ENCODE measurements around the gene RHOT2.

Gene RHOT2

DNA sequence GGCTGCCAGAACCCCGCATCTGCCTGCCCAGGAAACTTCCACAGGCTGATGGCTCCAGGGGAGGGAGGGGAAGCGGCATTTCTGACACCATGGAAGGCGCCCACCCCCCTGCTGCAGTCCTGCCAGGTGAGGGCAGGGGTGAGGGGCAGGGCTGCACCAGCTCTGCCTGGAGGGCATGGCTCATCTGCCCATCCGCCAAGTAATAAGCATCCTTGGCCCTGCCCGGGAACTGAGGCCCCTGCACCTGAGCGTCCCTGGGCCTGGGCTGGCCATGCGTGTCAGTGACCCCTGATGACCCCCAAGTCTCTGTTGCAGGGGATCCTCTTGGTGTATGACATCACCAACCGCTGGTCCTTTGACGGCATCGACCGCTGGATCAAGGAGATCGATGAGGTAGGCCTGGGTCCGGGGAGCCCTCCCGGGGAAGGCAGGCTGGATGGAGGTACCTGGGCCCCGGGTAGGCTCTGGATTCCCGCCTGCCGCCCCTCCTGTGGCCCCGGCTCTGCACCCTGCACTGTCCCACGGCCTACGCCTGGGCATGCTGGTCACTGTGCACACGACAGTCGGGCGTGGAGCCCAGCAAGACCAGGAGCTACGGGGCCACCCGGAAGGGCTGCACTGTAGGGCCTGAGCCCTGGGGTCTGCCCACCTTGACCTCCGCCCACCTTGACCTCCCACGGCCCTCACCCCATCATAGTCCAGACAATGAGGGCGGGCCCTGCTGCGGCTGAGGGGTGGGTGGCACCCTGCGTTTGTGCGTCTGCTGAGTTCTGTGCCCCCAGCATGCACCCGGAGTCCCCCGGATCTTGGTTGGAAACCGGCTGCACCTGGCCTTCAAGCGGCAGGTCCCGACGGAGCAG, 42.6 kb upstream of the RHOT2 start:
- DNase-seq (ENCODE audit: extremely low spot score): no peak
- TF ChIP-seq, protein P1, sequence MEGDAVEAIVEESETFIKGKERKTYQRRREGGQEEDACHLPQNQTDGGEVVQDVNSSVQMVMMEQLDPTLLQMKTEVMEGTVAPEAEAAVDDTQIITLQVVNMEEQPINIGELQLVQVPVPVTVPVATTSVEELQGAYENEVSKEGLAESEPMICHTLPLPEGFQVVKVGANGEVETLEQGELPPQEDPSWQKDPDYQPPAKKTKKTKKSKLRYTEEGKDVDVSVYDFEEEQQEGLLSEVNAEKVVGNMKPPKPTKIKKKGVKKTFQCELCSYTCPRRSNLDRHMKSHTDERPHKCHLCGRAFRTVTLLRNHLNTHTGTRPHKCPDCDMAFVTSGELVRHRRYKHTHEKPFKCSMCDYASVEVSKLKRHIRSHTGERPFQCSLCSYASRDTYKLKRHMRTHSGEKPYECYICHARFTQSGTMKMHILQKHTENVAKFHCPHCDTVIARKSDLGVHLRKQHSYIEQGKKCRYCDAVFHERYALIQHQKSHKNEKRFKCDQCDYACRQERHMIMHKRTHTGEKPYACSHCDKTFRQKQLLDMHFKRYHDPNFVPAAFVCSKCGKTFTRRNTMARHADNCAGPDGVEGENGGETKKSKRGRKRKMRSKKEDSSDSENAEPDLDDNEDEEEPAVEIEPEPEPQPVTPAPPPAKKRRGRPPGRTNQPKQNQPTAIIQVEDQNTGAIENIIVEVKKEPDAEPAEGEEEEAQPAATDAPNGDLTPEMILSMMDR (IDR thresholded peaks at IDR 0.05; ENCODE audit: control extremely low read depth, extremely low read depth, low read depth, missing control alignments): no peak
- ChIA-PET CTCF (no interaction called here), POLR2A (no interaction called here)

- TF ChIP-seq, protein P1 (IDR thresholded peaks at IDR 0.05; ENCODE audit: control extremely low read depth, extremely low read depth, low read depth, missing control alignments): no peak
- DNase-seq (ENCODE audit: extremely low spot score): no peak
- CTCF ChIA-PET: no interaction called here
- POLR2A ChIA-PET: no interaction called here
Measured at GRCh38 chr16:625977-626765, 41.8 kb upstream of the RHOT2 start.

GRCh38 chr16:626787-627453, 41.0 kb upstream of the RHOT2 start:
- POLR2A ChIA-PET: interaction anchor here (0.7 kb wide), 1 partner anchor 383 kb away, joined by 3 read pairs; no protein-coding TSS in a partner anchor
- DNase-seq (ENCODE audit: extremely low spot score): no peak
- CTCF ChIA-PET: interaction anchor here (1.1 to 1.2 kb wide), 2 partner anchors 10 to 34 kb away, joined by 3 to 4 read pairs; partner anchors contain the start of gene METTL26
- TF ChIP-seq, protein P1 (IDR thresholded peaks at IDR 0.05; ENCODE audit: control extremely low read depth, extremely low read depth, low read depth, missing control alignments): no peak

DNA sequence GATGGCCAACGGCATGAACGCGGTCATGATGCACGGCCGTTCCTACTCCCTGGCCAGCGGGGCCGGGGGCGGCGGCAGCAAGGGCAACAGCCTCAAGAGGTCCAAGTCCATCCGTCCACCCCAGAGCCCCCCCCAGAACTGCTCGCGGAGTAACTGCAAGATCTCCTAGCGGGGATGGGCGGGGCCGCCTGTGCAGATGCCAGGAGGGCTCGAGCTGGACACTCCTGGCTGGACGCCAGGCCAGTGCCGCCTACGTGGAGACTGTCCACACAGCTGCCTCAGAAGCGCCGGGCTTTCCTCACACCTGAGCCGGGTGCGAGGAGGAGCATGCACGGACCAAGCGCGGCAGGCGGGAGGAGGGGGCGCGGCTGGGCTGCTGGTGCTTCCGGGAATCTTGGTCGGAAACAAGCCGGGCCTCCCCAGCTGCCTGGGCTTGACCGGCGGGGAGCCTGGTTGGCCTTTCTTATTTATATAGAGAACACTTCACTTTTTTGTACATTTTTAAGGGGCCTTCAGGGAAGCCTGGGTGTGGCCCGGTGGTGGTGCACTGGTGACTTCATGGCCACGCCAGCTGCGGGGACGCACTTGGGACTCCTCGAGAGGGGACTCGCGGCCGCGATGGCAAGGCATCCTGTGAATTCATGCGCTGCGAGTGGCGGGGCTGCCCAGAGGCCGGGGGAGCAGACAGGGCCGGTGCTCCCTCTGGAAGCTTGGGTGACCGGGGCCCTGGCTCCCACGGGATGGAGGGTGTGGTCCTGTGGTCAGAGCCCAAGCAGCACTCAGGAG, 40.3 kb upstream of the RHOT2 start:
- DNase-seq (ENCODE audit: extremely low spot score): no peak
- POLR2A ChIA-PET: interaction anchor here (0.7 kb wide), 1 partner anchor 383 kb away, joined by 3 read pairs; no protein-coding TSS in a partner anchor
- TF ChIP-seq, protein P1 (IDR thresholded peaks at IDR 0.05; ENCODE audit: control extremely low read depth, extremely low read depth, low read depth, missing control alignments): no peak
- CTCF ChIA-PET: interaction anchor here (1.1 to 1.2 kb wide), 2 partner anchors 9 to 35 kb away, joined by 3 to 4 read pairs; partner anchors contain the start of gene METTL26

DNA sequence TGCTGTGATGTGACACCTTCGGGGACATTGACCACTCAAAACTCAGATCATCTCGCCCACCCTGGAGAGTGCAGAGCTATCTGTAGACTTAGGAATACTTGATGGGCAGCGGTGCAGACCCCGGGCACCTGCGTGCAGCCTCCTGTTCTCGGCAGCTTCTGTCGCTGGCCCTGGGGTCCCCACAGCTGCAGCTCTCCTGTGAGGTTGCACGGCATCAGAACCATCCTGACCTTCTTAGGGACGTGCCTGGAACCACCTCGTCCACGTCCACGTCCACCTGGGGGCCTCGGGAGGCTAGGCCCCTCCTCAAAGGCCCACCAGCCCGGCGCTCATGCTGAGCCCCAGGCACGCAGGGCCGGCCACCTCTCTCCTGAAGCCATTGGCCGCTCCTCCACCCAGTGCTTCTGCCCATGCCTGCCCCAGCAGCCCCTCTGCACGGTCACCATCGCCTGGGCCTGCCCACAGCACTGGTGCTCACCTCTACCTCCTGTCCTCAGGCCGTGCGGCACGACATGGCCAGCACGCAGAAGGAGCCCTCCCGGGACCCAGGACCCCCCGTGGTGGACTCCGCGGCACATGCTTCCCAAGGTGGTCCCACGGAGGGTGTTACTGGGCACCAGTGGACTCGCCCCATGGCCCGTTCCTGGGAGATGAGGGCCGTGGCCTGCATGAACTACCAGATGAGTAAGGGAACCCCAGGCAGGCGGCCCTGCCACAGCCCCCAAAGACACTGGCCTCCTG, 39.4 kb upstream of the RHOT2 start:
- ChIA-PET CTCF (interaction anchor here (1.1 to 1.2 kb wide), 2 partner anchors 8 to 36 kb away, joined by 3 to 4 read pairs; partner anchors contain the start of gene METTL26), POLR2A (interaction anchor here (0.6 kb wide), 1 partner anchor 44 kb away, joined by 6 read pairs; no protein-coding TSS in a partner anchor)
- no peak for DNase-seq (ENCODE audit: extremely low spot score)
- TF ChIP-seq, protein P1 (IDR thresholded peaks at IDR 0.05; ENCODE audit: control extremely low read depth, extremely low read depth, low read depth, missing control alignments): no peak

Measured in GM10248 (cell line).